ENCODE results near the gene JADE3.

The JADE3 gene

GRCh38 chrX:46912098-46912602, at the start of gene JADE3:
Gene JADE3, plus strand, starts transcription at chrX:46912421. Its CDS starts 72,474 bp downstream, at chrX:46984895.
- peak; percentile 70 for DNase-seq

GRCh38 chrX:46863072-46863471, 49.1 kb upstream of the JADE3 start:
- no peak for DNase-seq

- no peak for DNase-seq
These were observed 47.6 kb upstream of the JADE3 start for GRCh38 chrX:46864606-46865005.

- DNase-seq: peak; percentile 67
These were observed 46.9 kb upstream of the JADE3 start for GRCh38 chrX:46865281-46865680.

DNA sequence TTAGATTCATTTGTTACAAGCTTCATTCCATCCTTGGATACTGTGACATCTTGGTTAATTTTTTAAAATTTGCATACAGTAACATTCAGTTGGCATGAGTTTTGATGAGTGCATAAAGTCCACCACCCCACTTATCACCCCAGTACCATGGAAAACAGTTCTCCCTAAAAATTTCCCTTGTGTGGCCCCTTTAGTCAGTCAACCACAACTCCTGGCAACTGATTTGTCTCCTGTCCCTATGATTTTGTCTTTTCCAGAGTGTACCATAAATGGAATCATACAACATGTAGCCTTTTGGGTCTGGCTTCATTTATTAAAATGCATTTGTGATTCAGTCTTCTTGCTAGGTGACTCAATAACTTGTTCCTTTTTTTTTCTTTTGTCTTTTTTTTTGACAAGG, 45.5 kb upstream of the JADE3 start:
- no peak for DNase-seq

DNA sequence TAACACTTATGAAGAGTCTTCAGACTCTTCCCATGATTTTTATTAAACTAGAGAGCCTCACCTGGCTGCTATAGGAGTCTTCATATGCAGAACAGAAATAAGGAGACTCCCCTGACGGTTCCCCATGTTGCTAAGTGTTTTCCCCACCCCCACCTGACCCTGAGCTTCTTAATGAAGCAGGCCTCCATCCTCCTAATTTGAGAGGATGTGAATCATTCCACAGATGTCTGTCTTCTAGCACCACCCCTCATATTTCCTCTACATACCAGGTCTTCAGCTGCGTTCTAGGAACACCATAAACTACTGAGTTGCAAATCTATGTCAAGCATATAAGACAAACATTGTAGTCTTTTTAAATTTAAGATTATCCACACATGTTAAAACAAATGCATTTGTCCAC, 38.5 kb upstream of the JADE3 start:
- DNase-seq: peak; percentile 11

DNA sequence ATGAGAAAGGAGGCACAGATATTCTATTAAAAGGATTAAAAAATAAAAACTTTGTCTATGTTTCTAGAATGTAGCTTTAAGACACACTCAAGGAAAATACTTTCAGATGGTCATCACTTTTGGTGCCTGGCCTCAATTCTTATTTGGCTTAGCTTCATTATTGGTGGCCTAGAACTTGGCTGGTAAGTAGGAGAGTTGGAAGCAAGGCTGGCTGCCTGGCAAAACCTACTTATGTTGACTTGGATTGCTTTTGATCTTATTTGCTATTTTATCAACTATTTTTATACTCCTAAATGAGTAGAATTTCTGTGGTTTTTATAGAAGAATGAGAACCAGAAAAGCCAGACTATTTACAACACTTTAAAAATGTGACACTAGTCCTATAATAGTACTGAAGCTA, 35.3 kb upstream of the JADE3 start:
- no peak for DNase-seq

GRCh38 chrX:46882266-46882665, 30.0 kb upstream of the JADE3 start:
- DNase-seq: no peak

DNA sequence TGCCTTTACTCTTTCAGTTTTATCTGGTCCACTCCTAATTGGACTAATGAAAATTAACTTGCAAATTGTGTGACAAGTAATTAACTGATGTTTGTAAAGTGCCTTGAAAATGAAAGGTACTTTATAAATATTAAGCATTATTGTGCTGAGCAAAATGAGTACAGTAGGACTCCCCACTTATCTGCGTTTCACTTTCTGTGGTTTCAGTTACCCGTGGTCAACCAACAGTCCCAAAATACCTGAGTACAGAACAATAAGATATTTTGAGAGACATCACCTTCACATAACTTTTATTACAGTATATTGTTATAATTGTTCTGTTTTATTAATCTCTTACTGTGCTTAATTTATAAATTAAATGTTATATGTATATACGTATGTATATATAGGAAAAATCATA, 27.4 kb upstream of the JADE3 start:
- no peak for DNase-seq

- DNase-seq: no peak
These were observed 14.0 kb upstream of the JADE3 start for GRCh38 chrX:46898207-46898606.

DNA sequence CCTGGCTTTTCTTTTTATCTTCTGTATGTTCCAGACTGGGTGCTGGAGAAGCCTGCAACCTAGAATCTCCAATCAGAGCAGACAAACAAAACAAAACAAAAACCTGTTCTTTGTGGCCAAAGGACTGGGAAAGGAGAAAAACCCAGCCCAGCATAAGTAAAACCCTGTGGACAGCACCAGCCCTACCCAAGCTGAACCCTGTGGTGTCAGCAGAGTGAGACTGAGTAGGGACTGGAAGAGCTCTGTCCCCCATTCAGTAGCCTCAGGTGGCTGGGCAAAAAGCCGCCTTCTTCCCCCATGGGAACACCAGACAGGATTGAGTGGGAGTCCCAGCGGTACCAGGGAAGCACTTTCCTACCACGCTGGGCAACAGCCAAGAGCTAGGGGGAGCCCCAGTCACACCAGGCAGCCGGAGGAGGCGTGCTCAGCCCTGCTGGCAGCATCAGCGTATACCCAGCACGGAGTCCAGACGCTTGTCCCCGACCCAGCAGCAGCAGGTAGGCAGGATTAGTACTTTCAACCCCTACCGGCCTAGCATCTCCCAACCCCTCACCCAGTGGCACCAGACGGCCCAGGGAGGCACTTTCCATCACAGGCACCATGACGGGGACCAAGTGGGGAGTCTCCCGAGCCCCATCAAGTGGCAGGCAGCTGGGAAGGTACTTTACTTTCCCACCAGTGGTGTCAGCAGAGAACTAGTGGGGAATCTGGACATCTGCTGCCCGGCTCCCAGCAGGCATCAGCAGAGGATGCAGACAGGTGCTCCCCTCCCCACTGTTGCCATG, 8.6 kb upstream of the JADE3 start:
- DNase-seq: peak; percentile 73

- no peak for DNase-seq
These were observed 7.6 kb upstream of the JADE3 start for GRCh38 chrX:46904626-46905025.

GRCh38 chrX:46910415-46910814, 1.8 kb upstream of the JADE3 start:
- no peak for DNase-seq

DNA sequence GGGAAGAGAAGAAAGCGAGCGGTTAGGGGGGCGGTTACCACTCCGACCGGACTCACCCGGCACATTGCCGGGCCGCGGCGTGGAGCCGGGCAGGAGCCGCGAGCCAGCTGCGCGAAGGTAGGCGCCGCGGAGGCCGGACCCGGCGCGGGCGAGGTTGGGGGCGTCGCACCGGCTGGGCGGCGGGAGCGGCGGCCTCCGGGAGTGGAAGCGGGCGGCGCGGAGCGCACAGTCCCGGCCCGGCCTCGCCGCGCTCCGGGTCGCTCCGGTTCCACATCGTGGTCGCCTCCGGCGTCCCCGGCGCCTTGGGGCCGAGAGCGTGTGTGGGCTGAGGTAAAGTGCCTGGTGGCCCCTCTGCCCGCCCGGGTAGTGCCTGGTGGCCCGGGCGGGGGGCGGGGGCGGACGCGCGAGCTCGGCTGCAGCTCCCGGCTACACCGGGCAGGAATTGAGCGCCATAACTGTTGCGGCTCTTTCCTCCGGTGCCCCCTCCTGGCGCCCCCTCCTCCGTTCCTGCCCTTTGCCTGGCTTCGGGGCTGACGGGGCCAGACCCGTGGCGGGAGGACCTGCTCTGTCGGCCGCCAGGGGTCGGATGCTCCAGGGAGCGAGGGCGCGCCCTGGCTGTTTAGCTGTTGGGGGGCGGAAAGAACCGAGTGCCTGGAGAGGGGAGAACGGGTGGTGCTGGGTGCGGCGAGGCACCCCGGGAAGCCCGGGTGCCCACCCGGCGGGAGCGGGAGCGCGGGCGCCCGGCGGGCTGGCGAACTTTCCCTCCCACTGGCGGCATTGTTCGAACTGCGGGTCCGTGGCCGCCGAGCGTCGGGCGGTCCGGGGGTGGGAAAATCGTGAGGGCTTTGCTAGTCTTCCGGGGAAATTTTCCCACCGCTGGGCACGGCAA, 626 bp downstream of the JADE3 start:
- peak; percentile 26 for DNase-seq

DNA sequence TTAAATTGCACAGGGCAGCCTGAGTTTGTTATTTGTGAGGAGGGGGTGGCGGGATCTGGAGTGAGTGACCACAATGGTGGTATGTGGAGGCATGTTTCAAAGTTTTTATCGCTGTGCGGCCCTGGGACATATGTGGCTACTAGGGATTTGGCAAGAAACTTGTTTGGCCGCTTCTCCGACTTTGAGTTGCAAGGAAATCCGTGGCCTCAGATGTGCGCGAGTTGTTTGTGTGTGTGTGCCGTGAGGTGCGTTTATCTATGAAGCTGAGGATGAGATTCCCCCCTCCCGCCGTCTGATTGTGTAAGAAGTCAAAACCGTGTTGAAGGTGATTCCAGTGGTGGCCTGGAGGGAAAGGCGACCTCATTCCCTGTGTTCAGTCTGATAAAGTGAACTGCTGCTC, 1.4 kb downstream of the JADE3 start:
- peak; percentile 6 for DNase-seq

- no peak for DNase-seq
These were observed 4.1 kb downstream of the JADE3 start for GRCh38 chrX:46916273-46916672.

DNA sequence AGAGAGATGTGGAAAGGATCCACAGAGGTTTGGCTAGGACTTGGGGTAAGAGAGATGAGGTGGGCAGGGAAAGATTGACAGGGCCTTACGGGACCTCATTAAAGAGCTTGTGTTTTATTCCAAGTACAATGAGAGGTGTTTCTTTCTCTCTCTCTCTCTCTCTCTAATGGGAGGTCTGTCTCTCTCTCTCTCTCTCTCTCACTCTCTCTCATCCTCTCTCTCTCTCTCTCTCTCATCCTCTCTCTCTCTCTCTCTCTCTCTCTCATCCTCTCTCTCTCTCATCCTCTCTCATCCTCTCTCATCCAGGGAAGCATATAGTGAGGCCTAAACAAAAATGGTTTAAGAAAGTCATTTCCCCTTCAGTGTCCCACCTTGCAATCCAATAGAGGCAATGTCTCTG, 5.4 kb downstream of the JADE3 start:
- DNase-seq: no peak

DNA sequence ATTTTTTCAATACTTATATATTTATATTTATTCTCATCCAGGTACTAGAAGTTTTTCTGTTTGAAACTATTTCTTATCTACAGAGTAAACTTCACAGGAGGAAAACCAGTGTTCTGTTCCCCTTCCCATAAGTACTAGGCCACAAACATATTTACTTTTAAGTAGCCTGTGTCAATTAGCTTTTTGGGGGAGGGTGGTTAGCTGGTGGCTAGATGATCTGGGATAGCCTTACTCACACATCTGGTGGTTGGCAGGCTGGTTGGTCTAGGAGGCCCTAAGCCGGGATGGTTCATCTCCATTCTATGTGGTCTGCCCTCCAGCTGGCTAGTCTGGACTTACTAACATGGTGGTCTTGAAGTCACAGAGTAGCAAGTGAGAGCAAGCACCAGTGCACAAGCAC, 6.2 kb downstream of the JADE3 start:
- no peak for DNase-seq

GRCh38 chrX:46920235-46920634, 8.0 kb downstream of the JADE3 start:
- DNase-seq: no peak

DNA sequence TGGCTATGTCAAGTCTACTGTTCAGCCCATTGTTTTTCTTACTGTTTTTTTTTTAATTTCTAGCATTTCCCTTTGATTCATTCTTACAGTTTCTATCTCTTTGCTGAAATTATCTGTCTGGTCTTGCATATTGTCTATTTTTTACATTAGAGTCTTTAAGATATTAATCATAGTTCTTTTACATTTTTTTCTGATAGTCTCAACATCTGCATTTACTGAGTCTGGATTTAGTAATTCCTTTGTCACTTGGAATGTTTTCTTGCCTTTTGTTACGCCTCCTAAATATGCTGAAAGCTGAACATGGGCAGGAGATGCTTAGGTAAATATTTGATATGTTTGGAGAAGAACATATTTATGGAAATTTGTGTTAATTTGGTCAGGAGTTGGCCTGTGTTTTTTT, 10.4 kb downstream of the JADE3 start:
- peak; percentile 20 for DNase-seq

GRCh38 chrX:46927718-46928117, 15.5 kb downstream of the JADE3 start:
- no peak for DNase-seq

GRCh38 chrX:46929439-46930261, 17.4 kb downstream of the JADE3 start:
- peak; percentile 33 for DNase-seq

DNA sequence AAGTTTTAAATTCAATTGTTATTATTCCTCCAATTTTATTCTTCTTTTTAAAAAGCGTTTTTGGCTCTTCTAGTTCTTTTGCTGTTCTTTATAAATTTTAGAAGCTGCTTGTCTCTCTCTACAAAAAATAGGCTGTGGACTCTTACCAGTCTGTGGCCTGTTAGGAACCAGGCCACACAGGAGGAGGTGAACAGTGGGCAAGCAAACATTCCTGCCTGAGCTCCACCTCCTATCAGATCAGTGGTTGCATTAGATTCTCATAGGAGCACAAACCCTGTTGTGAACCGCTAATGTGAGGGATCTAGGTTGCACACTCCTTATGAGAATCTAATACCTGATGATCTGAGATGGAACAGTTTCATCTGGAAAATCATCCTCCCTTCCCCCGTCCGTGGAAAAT, 23.1 kb downstream of the JADE3 start:
- no peak for DNase-seq
